GM12891 (cell line): ENCODE data around the gene PALD1.

Source experiments
- DNase-seq: peaks from one replicate; pipeline ENCODE4 v3.0.0; 2011; ENCODE audit warnings: low spot score; ENCODE audit not compliant: insufficient read length
- FAIRE-seq: peaks from 2 replicates; lab custom pipeline; 2011; peaks lifted over from hg19 to GRCh38; lab: Jason Lieb, UNC
- PAX5 ChIP-seq: IDR thresholded peaks from 2 replicates; pipeline ENCODE4 v1.6.1; 2011; ENCODE audit warnings: low read length, moderate library complexity, mild to moderate bottlenecking; ENCODE audit not compliant: insufficient read depth, severe bottlenecking
- POLR2A ChIP-seq: IDR thresholded peaks from 2 replicates; pipeline ENCODE4 v1.6.1; 2011; ENCODE audit warnings: low read depth, low read length, control low read depth
- POLR2AphosphoS5 ChIP-seq: IDR thresholded peaks from 2 replicates; pipeline ENCODE4 v1.6.1; 2011; ENCODE audit warnings: low read depth, low read length, control low read depth
- POU2F2 ChIP-seq: IDR thresholded peaks from 2 replicates; pipeline ENCODE4 v1.6.1; 2011; ENCODE audit warnings: low read depth, mild to moderate bottlenecking, control low read depth, low read length, moderate library complexity
- SPI1 ChIP-seq: IDR thresholded peaks from 2 replicates; pipeline ENCODE4 v1.6.1; 2011; ENCODE audit warnings: low read depth, low read length, control low read depth
- TAF1 ChIP-seq: IDR thresholded peaks from 2 replicates; pipeline ENCODE4 v1.6.1; 2011; ENCODE audit warnings: low read depth, low read length, control low read depth

Gene PALD1

GRCh38 chr10:70515035-70515667 lies 36.6 kb downstream of the PALD1 start:
- FAIRE-seq = peak; percentile 16
- no peak for TF ChIP-seq PAX5
- no peak for TF ChIP-seq TAF1
- TF ChIP-seq SPI1 = no peak
- TF ChIP-seq POLR2AphosphoS5 = no peak
- no peak for TF ChIP-seq POLR2A
- no peak for TF ChIP-seq POU2F2
- DNase-seq = no peak

GRCh38 chr10:70518695-70519094 lies 40.1 kb downstream of the PALD1 start:
- DNase-seq (no peak), FAIRE-seq (no peak)
- TF ChIP-seq PAX5 (no peak), POU2F2 (no peak), SPI1 (no peak), TAF1 (no peak), POLR2A (no peak), POLR2AphosphoS5 (no peak)

- DNase-seq = no peak
- TF ChIP-seq POU2F2 (no peak), POLR2A (no peak), SPI1 (no peak), POLR2AphosphoS5 (no peak), PAX5 (no peak), TAF1 (no peak)
- no peak for FAIRE-seq
These were observed 44.5 kb downstream of the PALD1 start for GRCh38 chr10:70523057-70523456.

- DNase-seq (no peak), FAIRE-seq (no peak)
- TF ChIP-seq POLR2AphosphoS5 (no peak), POLR2A (no peak), TAF1 (no peak), SPI1 (no peak), PAX5 (no peak), POU2F2 (no peak)
These were observed 45.0 kb downstream of the PALD1 start for GRCh38 chr10:70523549-70523948.

GRCh38 chr10:70528314-70528713 lies 49.7 kb downstream of the PALD1 start:
- TF ChIP-seq POU2F2 (no peak), PAX5 (no peak), SPI1 (no peak), TAF1 (no peak), POLR2A (no peak), POLR2AphosphoS5 (no peak)
- DNase-seq (no peak), FAIRE-seq (no peak)

GRCh38 chr10:70528741-70529362 lies 50.3 kb downstream of the PALD1 start:
- FAIRE-seq (peak; percentile 68), DNase-seq (no peak)
- TF ChIP-seq PAX5 (no peak), SPI1 (no peak), TAF1 (no peak), POLR2A (no peak), POU2F2 (no peak), POLR2AphosphoS5 (no peak)

GRCh38 chr10:70529848-70530247 lies 51.3 kb downstream of the PALD1 start:
- FAIRE-seq = no peak
- TF ChIP-seq PAX5 (no peak), POLR2A (no peak), POU2F2 (no peak), TAF1 (no peak), POLR2AphosphoS5 (no peak), SPI1 (no peak)
- no peak for DNase-seq

- DNase-seq (no peak), FAIRE-seq (peak; percentile 43)
- TF ChIP-seq POU2F2 = no peak
These were observed 51.7 kb downstream of the PALD1 start for GRCh38 chr10:70530315-70530714.

- no peak for FAIRE-seq
These were observed 54.1 kb downstream of the PALD1 start for GRCh38 chr10:70532554-70533188.

GRCh38 chr10:70533189-70533558 lies 54.6 kb downstream of the PALD1 start:
- FAIRE-seq (peak; percentile 33), DNase-seq (no peak)
- TF ChIP-seq TAF1 (no peak), POLR2AphosphoS5 (no peak), SPI1 (no peak), POU2F2 (no peak), PAX5 (no peak), POLR2A (no peak)

More at GRCh38 chr10:70532554-70533188, 54.1 kb downstream of the PALD1 start:
- TF ChIP-seq POLR2AphosphoS5 (no peak), PAX5 (no peak), POLR2A (no peak), TAF1 (no peak), SPI1 (no peak), POU2F2 (no peak)
- no peak for DNase-seq
